Activated CD4-positive, alpha-beta T cell treated with anti-CD3 and anti-CD28 coated beads for 48 hours (primary cell): Measurements from ENCODE around the gene FRMD3.

Source experiments
- DNase-seq: peaks from one replicate; pipeline ENCODE4 v3.0.0-alpha.2; 2020

The FRMD3 gene

GRCh38 chr9:83472221-83472665 lies 66.0 kb downstream of the FRMD3 start:
- no peak for DNase-seq

- DNase-seq, result no peak
Observed at GRCh38 chr9:83471241-83471640, 67.0 kb downstream of the FRMD3 start.

GRCh38 chr9:83469722-83470121 lies 68.5 kb downstream of the FRMD3 start:
- DNase-seq, result no peak

- DNase-seq, result no peak
Observed at GRCh38 chr9:83468821-83469220, 69.4 kb downstream of the FRMD3 start.

- DNase-seq, result no peak
Observed at GRCh38 chr9:83466877-83467276, 71.3 kb downstream of the FRMD3 start.

- no peak for DNase-seq
Observed at GRCh38 chr9:83466351-83466750, 71.8 kb downstream of the FRMD3 start.

GRCh38 chr9:83459830-83460229 lies 78.4 kb downstream of the FRMD3 start:
- DNase-seq, result no peak

GRCh38 chr9:83458530-83458929 lies 79.7 kb downstream of the FRMD3 start:
- DNase-seq, result no peak

- no peak for DNase-seq
Observed at GRCh38 chr9:83457005-83457404, 81.2 kb downstream of the FRMD3 start.

GRCh38 chr9:83456226-83456625 lies 82.0 kb downstream of the FRMD3 start:
- no peak for DNase-seq

- no peak for DNase-seq
Observed at GRCh38 chr9:83454076-83454475, 84.1 kb downstream of the FRMD3 start.

- DNase-seq, result no peak
Observed at GRCh38 chr9:83451308-83451707, 86.9 kb downstream of the FRMD3 start.

GRCh38 chr9:83449983-83450382 lies 88.2 kb downstream of the FRMD3 start:
- DNase-seq, result no peak

GRCh38 chr9:83449166-83449565 lies 89.0 kb downstream of the FRMD3 start:
- DNase-seq, result no peak

GRCh38 chr9:83448626-83449025 lies 89.6 kb downstream of the FRMD3 start:
- no peak for DNase-seq

- no peak for DNase-seq
Observed at GRCh38 chr9:83447351-83447750, 90.8 kb downstream of the FRMD3 start.

GRCh38 chr9:83445703-83446265 lies 92.4 kb downstream of the FRMD3 start:
- DNase-seq, result no peak

- no peak for DNase-seq
Observed at GRCh38 chr9:83444110-83444509, 94.1 kb downstream of the FRMD3 start.

GRCh38 chr9:83441390-83441789 lies 96.8 kb downstream of the FRMD3 start:
- no peak for DNase-seq

GRCh38 chr9:83440641-83441040 lies 97.6 kb downstream of the FRMD3 start:
- no peak for DNase-seq

GRCh38 chr9:83435301-83435700 lies 102.9 kb downstream of the FRMD3 start:
- DNase-seq, result no peak

GRCh38 chr9:83434254-83434653 lies 103.9 kb downstream of the FRMD3 start:
- DNase-seq, result no peak

GRCh38 chr9:83433846-83434245 lies 104.4 kb downstream of the FRMD3 start:
- no peak for DNase-seq

- no peak for DNase-seq
Observed at GRCh38 chr9:83432877-83433550, 105.2 kb downstream of the FRMD3 start.

GRCh38 chr9:83432104-83432627 lies 106.0 kb downstream of the FRMD3 start:
- no peak for DNase-seq
